Fibroblast of villous mesenchyme (primary cell): ENCODE measurements around the gene PTBP1. TPM values are rescaled to one million over a fixed set of nuclear protein-coding genes. Genes with fewer than 3 reads are reported as not detected.

Source experiments
- DNase-seq: peaks from one replicate; pipeline ENCODE4 v3.0.0-alpha.2; 2010; ENCODE audit warnings: low read depth
- H3K4me3 ChIP-seq: 2 replicates; pipeline ENCODE4 v1.5.1; 2011; ENCODE audit warnings: low read depth, mild to moderate bottlenecking, low read length
- total RNA-seq: library from RNA; depleted of rRNA; stranded (reverse); fragments of >200 nt; gene quantifications from 2 replicates; pipeline ENCODE4 v1.2.3, GENCODE V29; 2012
- TF ChIP-seq, protein P1 (sequence below): IDR thresholded peaks from 2 replicates; pipeline ENCODE4 v1.5.1; 2012; ENCODE audit warnings: low read depth, mild to moderate bottlenecking, low read length; ENCODE audit not compliant: insufficient read depth

The PTBP1 gene
- total RNA-seq, 1 donor, result 129 TPM

DNA sequence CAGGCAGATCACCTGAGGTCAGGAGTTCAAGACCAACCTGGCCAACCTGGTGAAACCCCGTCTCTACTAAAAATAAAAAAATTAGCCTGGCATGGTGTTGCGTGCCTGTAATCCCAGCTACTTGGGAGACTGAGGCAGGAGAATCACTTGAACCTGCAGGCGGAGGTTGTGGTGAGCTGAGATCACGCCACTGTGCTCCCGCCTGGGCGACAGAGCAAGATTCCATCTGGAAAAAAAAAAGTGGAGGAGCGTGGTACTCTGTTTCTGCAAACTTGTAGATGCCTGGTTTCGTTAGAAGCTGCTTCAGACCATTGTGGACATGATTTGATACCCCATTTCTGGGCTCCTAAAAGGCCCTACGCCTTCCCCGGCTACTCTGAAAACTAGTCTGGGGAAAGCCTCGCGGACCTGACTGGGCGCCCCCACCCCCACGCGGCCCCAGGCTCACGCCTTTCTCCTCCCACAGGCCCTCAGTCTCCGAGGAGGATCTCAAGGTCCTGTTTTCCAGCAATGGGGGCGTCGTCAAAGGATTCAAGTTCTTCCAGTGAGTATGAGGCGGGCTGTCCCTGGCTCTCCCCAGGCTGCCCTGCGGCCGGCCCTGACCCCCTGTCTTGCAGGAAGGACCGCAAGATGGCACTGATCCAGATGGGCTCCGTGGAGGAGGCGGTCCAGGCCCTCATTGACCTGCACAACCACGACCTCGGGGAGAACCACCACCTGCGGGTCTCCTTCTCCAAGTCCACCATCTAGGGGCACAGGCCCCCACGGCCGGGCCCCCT, 13.0 kb downstream of the PTBP1 start:
- DNase-seq, result no peak
- TF ChIP-seq, protein P1, sequence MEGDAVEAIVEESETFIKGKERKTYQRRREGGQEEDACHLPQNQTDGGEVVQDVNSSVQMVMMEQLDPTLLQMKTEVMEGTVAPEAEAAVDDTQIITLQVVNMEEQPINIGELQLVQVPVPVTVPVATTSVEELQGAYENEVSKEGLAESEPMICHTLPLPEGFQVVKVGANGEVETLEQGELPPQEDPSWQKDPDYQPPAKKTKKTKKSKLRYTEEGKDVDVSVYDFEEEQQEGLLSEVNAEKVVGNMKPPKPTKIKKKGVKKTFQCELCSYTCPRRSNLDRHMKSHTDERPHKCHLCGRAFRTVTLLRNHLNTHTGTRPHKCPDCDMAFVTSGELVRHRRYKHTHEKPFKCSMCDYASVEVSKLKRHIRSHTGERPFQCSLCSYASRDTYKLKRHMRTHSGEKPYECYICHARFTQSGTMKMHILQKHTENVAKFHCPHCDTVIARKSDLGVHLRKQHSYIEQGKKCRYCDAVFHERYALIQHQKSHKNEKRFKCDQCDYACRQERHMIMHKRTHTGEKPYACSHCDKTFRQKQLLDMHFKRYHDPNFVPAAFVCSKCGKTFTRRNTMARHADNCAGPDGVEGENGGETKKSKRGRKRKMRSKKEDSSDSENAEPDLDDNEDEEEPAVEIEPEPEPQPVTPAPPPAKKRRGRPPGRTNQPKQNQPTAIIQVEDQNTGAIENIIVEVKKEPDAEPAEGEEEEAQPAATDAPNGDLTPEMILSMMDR, result no peak
- H3K4me3 ChIP-seq, result no peak overlapping the region

DNA sequence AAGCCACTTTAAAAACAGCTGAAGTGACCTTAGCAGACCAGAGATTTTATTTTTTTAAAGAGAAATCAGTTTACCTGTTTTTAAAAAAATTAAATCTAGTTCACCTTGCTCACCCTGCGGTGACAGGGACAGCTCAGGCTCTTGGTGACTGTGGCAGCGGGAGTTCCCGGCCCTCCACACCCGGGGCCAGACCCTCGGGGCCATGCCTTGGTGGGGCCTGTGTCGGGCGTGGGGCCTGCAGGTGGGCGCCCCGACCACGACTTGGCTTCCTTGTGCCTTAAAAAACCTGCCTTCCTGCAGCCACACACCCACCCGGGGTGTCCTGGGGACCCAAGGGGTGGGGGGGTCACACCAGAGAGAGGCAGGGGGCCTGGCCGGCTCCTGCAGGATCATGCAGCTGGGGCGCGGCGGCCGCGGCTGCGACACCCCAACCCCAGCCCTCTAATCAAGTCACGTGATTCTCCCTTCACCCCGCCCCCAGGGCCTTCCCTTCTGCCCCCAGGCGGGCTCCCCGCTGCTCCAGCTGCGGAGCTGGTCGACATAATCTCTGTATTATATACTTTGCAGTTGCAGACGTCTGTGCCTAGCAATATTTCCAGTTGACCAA, 13.7 kb downstream of the PTBP1 start:
- DNase-seq, result no peak
- TF ChIP-seq, protein P1, result no peak
- no peak overlapping the region for H3K4me3 ChIP-seq

DNA sequence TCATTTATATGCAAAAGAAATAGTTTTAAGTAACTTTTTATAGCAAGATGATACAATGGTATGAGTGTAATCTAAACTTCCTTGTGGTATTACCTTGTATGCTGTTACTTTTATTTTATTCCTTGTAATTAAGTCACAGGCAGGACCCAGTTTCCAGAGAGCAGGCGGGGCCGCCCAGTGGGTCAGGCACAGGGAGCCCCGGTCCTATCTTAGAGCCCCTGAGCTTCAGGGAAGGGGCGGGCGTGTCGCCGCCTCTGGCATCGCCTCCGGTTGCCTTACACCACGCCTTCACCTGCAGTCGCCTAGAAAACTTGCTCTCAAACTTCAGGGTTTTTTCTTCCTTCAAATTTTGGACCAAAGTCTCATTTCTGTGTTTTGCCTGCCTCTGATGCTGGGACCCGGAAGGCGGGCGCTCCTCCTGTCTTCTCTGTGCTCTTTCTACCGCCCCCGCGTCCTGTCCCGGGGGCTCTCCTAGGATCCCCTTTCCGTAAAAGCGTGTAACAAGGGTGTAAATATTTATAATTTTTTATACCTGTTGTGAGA, 14.3 kb downstream of the PTBP1 start:
- TF ChIP-seq, protein P1, result no peak
- DNase-seq, result no peak

DNA sequence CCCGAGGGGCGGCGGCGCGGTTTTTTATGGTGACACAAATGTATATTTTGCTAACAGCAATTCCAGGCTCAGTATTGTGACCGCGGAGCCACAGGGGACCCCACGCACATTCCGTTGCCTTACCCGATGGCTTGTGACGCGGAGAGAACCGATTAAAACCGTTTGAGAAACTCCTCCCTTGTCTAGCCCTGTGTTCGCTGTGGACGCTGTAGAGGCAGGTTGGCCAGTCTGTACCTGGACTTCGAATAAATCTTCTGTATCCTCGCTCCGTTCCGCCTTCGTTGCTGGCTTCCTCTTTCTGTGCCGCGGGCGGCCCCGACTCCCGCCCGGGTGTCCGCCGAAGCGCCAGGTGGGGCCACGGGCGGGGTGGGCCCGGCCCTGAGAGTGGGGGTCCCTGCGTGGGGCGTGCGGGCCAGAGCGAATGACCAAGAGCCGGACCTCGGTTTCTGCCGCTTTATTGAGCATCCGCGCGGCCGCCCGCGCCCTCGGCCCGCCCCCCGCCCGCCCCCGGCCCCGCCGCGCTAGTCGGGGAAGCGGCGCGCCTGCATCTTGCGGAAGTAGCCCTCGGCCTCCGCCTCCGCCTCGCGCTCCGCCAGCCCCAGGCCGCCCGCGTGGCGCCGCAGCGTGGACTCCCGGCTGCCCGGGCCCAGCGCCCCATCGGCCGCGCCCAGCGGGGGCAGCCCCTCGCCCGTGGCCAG, 14.9 kb downstream of the PTBP1 start:
- TF ChIP-seq, protein P1, result no peak
- DNase-seq, result no peak
- no peak overlapping the region for H3K4me3 ChIP-seq

More for the DNA sequence above, 14.3 kb downstream of the PTBP1 start:
- no peak overlapping the region for H3K4me3 ChIP-seq

DNA sequence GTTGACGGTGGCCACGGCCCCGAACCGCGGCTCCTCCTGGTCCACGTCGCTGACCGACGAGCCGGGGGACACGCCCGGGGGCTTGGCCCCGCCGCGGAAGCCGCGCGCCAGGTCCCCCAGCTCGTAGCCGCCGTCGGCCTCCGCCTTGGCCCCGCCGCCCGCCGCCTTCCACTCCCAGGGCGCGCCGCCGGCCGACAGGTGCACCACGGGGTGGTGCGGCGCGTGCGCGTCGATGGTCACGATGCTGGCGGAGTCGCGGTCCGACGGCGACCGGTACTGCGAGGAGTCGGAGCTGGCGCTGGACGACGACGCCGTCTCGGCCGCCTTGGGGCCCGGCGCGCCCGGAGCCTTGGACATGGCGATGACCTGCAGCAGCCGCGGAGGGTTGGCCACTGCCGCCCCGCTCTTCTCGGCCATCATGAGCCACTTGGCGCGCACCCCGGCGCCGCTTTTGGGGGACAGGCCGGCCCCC, 15.5 kb downstream of the PTBP1 start:
- no peak for DNase-seq
- TF ChIP-seq, protein P1, result no peak
- H3K4me3 ChIP-seq, result no peak overlapping the region

DNA sequence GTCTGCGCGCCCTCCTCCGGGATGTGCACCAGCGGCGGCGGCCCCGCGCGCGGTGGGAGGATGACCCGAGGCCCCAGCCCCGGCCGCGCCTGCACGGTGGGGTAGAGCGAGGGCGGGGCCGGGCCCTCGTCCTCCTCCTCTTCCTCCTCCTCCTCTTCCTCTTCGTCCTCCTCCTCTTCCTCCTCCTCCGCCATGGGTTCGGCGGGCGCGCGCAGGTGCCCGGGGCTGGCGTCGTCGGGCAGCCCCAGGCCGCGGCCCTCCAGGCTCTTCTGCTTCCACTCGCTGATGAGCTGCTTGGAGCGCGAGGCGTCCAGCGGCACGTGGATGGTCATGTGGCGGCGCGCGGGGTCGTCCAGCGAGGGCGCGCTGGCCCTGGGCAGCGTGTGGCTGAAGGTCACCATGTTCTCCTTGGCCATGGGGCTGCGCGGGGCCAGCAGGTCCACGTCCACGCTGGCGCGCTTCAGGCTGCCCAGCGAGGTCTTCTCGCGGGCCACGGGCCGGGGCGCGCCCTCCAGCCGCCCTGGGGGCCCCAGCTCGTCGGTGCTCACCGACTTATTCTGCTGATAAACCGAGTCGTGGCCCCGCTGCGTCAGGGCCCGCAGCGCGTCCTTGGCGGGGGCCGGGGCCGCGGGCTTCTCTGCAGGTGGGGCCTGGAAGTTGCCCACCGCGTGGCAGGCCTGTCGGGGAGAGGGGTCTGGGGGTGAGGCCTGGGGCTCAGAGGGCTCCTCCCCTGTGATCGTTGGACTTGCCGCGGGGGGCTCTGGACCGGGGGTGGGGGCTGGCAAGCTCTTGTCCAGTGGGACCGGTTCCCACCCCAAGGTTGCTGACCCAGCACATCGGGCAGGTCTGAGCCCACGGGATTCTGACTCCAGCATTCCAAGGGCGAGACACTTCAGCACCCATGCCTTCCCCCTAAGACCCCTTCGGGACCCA, 16.2 kb downstream of the PTBP1 start:
- no peak overlapping the region for H3K4me3 ChIP-seq
- TF ChIP-seq, protein P1, result no peak
- no peak for DNase-seq
